Esophagus muscularis mucosa (tissue), 3 donors: ENCODE measurements around the gene NUBPL.
"Not testable (repeated sequence)": the region's sequence is repeated elsewhere in the genome, so short reads cannot be mapped to it uniquely, and the experiment has no call there.

ENCODE experiments used
- POLR2A ChIP-seq: fragments of 450-650 bp; IDR thresholded peaks from one replicate; pipeline ENCODE4 v1.6.1; 2017; ENCODE audit warnings: antibody characterized with exemption, moderate library complexity, mild to moderate bottlenecking, low read depth
- POLR2AphosphoS5 ChIP-seq, 2 donors: sonication (generic); formaldehyde crosslinking; IDR thresholded peaks; one replicate each; pipeline ENCODE4 v1.6.1; 2017; ENCODE audit warnings: antibody characterized with exemption in 2 of 2
- TF ChIP-seq, protein P1 (sequence below), 3 experiments: fragments of 200-600 bp in 2 of 3; fragments of 450-650 bp in 1 of 3; sonication (generic) in 2 of 3; IDR thresholded peaks; one replicate each; pipeline ENCODE4 v1.5.1; 2017 to 2019; ENCODE audit warnings: antibody characterized with exemption in 3 of 3, mild to moderate bottlenecking in 2 of 3, moderate library complexity in 1 of 3

DNA sequence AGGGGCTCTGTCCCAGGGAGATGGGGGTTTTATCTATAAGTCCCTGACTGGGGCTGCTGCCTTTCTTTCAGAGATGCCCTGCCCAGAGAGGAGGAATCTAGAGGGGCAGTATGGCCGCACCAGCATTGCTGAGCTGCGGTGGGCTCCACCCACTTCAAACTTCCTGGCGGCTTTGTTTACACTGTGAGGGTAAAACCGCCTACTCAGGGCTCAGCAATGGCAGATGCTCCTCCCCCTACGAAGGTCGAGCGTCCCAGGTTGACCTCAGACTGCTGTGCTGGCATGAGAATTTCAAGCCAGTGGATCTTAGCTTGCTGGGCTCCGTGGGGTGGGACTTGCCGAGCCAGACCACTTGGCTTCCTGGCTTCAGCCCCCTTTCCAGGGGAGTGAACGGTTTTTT, 59.7 kb downstream of the NUBPL start:
- TF ChIP-seq POLR2A; POLR2AphosphoS5 (IDR thresholded peaks at IDR 0.05): not testable (repeated sequence)
- TF ChIP-seq, protein P1, sequence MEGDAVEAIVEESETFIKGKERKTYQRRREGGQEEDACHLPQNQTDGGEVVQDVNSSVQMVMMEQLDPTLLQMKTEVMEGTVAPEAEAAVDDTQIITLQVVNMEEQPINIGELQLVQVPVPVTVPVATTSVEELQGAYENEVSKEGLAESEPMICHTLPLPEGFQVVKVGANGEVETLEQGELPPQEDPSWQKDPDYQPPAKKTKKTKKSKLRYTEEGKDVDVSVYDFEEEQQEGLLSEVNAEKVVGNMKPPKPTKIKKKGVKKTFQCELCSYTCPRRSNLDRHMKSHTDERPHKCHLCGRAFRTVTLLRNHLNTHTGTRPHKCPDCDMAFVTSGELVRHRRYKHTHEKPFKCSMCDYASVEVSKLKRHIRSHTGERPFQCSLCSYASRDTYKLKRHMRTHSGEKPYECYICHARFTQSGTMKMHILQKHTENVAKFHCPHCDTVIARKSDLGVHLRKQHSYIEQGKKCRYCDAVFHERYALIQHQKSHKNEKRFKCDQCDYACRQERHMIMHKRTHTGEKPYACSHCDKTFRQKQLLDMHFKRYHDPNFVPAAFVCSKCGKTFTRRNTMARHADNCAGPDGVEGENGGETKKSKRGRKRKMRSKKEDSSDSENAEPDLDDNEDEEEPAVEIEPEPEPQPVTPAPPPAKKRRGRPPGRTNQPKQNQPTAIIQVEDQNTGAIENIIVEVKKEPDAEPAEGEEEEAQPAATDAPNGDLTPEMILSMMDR (IDR thresholded peaks at IDR 0.05), result not testable (repeated sequence)
